Mesenchymal stem cell (in vitro differentiated cells and primary cell): ENCODE measurements around the gene AARSD1. TPM values are rescaled to one million over a fixed set of nuclear protein-coding genes. Genes with fewer than 3 reads are reported as not detected.

ENCODE experiments used
- small RNA-seq: library from polyadenylated mRNA; stranded (forward); fragments of <200 nt; extraction: miRNeasy Mini kit (QIAGEN cat#:217004); gene quantifications from one replicate; pipeline ENCODE3, GENCODE V24; 2013; ENCODE audit warnings: low read depth

AARSD1 gene

Small RNA genes lying within 50 kb of the gene (small RNA-seq; reads per million reads assigned to genes)
- gene AARSD1 (not detected), gene RF00561 (not detected)
